Sciatic nerve (tissue), 2 donors: ENCODE results near the gene SELPLG. TPM values are rescaled to one million over a fixed set of nuclear protein-coding genes. Genes with fewer than 3 reads are reported as not detected.
"Not testable (repeated sequence)": the region's sequence is repeated elsewhere in the genome, so short reads cannot be mapped to it uniquely, and the experiment has no call there.

Experiments used
- ATAC-seq: fragments of 200-7000 bp; cut with Tn5 transposase; one replicate; pipeline ENCODE4 v1.9.1; 2020; ENCODE audit warnings: mild to moderate bottlenecking, moderate library complexity
- DNase-seq: peaks from one replicate; pipeline ENCODE4 v3.0.0-alpha.2; 2020; ENCODE audit warnings: low spot score
- intact Hi-C: fragments of 100-400 bp; cut with DNase I; formaldehyde crosslinking; loops from one replicate; pipeline ENCODE4 v1.14.2; 2022
- total RNA-seq: library from RNA; stranded (reverse); fragmentation: NEBNext Ultra II Directional; extraction: Animal tissue kit (Norgen Biotek cat#: 25700); gene quantifications from one replicate; pipeline ENCODE4 v1.2.1, GENCODE V29; 2021
- donor health status: DM: no; HTN: no; CAD: no.
- donor health status: DM: no; HTN: no; CAD: no.

The SELPLG gene
- total RNA-seq, 1 donor from 2014 or later, result 12.3 TPM

DNA sequence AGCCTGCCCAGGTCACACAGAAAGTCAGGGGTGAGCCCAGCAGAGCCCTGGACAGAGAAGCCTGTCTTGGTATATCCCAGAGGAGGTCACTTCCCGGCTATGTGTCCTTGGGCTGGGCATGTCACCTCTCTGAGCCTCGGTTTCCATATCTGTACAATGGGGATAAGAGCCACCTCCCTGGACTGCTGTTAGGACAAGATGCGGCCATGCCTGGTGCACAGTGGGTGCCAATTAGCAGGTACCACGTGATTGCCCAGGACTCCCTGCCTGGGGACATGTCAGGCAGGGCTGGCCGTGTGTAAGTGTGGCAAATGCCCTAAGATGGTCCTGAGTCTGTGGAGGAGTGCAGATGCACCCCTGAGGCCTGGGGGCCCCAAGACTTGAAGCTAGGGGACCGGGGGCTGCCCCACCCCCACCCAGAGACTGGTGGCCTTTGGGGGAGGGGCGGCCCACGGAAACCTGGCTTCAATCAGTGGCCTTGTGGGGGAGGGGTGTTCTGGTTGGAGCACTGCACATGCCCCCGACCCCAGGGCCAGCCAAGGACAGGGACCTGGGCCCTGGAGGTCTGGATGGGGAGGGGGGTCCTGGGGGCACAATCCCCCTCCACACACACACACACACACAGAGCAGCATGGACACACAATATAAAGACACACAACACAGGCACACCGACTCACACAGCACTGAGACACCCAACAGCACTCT, 36.7 kb downstream of the SELPLG start:
- ATAC-seq, result peak; percentile 36
- DNase-seq, result no peak
- intact Hi-C loops, result no loop called here

DNA sequence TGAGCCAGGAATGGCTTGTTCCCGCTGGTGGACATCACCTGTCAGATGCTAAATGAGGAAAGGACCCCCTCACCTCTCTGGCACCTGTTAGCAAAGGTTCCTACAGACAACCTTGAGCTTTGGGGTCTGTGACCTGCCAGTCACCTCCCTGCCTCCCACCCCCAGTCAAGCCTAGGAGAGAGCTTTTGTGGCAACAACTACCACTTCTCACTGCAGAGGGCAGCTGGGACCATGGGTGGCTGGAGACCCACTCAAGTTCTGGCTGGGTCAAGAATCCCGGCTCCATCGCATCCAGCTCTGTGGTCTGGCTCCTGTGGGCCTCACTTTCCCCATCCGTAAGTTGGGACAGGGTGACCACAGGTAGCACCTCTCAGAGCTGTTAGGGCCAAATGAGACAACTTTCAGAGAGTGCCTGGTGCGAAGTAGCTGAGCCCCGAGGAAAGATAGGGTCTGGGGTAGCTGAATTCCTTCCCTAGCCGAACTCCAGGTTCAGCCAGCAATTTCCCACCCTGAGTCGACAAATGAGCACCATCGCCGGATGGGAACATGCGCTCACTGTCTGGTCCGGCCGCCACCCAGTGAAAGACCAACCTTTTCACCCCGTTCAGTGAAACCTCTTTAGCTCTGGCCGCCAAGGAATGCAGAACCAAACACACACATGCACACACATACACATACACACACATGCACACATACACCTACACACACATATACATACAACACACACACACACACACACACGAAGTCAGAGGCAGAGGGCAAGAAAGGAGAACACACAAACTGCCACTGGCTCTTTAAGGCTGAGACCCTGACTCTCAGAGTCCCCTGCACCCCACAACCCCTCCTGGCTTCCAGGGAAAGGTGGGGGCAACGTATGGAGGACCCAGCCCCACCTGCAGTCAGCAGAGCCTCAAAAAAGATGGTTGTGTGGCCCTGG, 37.7 kb downstream of the SELPLG start:
- intact Hi-C loops, result no loop called here
- DNase-seq (no peak), ATAC-seq (peak; percentile 41)

DNA sequence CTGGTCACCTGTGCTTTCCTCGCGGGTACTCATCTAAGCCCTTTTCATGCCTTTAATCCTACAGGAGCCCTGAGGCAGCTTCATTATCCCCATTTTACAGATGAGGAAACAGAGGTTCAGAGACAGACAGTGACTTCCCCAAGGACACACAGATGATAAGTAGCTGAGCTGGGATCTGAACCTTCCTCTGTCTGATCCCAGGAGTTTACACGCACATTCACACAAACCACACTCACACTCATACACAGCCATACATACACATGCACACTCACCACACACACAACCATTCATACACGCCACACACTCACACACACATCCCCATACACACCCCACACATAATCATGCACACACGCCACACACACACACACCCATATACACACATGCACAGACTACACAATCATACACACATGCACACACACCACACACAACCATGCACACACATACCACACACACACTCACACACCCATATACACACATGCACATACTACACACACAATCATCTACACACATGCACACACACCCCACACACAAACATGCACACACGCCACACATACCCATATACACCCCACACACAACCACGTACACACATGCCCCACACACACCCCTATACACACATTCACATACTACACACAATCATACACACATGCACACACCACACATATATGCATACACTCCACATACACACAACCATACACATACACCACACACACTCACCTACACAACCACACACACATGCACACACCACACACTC, 38.6 kb downstream of the SELPLG start:
- DNase-seq (no peak), ATAC-seq (no peak)
- intact Hi-C loops, result no loop called here

DNA sequence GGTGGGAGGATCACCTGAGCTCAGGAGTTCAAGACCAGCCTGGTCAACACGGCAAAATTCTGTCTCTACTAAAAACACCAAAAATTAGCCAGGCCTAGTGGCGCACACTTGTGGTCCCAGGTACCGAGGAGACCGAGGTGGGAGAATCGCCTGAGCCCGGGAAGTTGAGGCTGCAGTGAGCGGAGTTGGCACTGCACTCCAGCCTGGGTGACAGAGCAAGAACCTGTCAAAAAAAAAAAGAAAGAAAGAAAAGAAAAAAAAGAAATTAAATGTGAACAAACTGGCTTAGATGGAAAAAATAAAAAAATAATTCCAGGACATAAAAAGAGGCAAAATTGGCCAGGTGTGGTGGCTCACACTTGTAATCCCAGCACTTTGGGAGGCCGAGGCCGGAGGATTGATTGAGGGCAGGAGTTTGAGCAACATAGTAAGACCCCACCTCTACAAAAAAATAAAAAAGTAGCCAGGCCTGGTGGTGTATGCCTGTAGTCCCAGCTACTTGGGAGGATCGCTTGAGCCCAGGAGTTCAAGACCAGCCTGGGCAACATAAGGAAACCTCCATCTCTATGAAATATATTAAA, 39.3 kb downstream of the SELPLG start:
- DNase-seq, result no peak
- ATAC-seq, result no peak
- intact Hi-C loops, result no loop called here

DNA sequence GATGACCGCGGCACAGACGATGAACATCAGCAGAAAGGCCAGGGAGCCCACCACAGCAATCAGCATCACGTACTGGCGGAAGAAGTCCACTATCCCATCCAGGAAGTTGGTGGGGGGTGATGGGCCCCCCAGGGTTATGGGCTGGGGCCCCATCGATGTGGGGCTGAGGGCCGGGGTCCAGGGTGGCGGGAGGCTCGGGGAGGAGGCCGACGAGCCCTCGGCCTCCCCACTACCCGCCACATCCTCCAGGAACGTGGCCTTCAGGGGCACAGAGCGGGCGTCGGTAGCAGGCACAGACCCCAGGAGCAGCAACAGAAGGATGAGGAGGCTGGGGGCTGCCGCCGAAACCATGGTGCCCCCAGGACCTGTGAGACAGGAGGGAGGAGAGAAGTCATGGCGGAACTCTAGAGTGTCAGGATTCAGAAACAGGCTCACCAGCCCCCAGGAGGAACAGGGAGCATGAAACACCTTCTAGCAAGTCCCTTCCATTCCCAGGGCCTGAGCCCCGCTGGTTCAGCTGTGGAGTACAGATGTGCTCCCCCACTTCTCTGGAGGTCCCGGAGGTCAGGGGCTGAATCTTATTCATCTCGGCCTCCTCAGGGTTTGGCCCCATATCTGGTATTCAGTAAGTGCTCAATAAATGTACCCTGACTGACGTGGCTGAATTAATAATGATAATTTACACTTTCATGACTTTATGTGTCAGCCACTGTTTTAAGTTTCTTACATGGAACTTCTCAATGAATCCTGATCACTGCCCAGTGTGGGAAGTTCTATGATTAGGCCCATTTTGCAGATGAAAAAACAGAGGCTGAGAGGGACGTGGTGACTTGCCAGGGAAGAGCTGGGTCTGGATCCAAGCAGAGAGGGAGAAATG, 41.4 kb downstream of the SELPLG start:
- intact Hi-C loops, result no loop called here
- no peak for ATAC-seq
- no peak for DNase-seq

DNA sequence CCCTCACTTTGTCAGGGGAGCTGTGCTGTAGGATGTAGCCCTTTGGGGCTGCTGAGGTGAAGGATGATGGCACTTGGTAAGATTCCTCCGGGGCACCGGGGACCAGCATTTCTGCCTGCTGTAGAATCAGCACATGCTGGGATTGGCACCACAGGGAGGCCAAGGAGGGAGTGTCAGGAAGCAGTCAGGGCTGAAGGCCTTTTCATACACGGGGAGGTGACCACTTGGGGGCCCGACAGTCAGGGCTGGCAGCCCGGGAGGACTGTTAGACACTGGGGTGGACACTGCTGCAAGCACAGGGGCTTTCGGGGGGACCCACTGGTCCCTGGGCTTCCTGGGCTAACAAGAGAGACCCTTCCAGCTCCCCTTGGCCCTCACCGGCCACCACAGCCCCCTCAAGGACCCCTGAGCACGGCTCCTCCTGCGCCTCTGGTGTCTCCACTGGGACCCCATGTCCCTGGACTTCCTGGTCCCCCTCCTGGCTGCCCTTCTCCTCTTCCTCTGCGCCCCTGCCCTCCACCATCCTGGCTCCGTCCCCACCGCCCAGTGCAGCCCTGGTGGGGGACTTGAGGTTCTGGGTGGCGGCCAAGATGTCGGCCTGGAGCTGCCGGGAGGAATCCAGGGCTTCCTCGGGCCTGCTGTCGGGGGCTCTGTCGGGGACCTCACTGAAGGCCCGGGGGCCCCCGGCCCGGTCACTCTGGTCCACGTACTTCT, 42.3 kb downstream of the SELPLG start:
- ATAC-seq, result no peak
- intact Hi-C loops, result no loop called here
- DNase-seq, result no peak

DNA sequence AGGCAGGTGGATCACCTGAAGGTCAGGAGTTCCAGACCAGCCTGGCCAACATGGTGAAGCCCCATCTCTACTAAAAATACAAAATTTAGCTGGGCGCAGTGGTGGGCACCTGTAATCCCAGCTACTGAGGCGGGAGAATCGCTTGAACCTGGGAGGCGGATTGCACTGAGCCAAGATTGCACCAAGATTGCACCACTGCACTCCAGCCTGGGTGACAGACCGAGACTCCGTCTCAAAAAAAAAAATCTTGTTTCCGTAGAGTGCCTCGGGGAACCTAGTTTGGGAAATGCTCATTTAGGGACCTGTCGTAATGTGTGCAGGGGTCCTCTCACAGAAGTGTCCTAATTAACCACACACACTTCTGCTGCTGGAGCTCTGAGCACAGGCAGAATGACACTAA, 43.2 kb downstream of the SELPLG start:
- intact Hi-C loops, ATAC-seq, DNase-seq: not testable (repeated sequence)

GRCh38 chr12:108589840-108590229, 43.9 kb downstream of the SELPLG start:
- intact Hi-C loops, result no loop called here
- no peak for DNase-seq
- ATAC-seq, result no peak

- DNase-seq (no peak), ATAC-seq (peak; percentile 85)
- intact Hi-C loops, result no loop called here
Observed at GRCh38 chr12:108589028-108589839, 44.5 kb downstream of the SELPLG start.

DNA sequence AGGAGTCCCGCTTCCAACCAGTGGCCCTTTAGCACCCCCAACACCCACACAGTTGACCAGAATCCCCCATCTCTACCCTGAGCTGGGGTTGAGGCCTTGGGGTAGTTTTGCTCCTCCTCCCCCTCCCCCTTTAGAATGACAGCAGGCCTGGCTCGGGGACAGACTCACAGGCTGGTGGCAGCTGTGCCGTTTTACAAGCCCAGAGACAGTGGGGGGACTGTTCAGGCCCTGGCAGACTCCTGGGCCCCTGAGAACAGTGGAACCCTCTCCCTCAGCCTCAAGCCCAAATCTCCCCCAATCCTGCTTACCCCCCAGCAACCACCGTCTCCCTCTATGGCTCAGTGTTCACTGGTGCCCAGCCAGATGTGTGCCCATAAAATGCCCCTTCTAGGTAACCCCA, 45.9 kb downstream of the SELPLG start:
- DNase-seq, result no peak
- intact Hi-C loops, result no loop called here
- ATAC-seq, result no peak

DNA sequence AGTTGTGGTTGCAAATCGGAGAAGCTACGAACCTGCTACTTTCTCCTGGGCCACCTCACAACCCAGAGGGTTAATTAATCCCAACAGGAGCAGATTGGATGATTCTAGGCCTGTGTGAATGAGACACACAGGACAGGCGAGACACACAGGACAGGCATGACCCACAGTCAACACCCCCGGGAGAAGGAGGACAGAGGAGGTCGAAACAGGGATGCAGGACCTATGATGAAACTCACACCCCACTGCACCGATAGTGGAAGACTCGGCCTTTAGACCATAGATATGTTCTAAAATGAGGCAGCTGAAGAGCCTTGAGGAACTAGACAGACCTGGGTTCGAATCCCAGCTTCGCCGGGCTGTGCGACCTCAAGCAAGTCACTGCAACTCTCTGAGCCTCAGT, 47.4 kb downstream of the SELPLG start:
- ATAC-seq (no peak), DNase-seq (no peak)
- intact Hi-C loops, result no loop called here

DNA sequence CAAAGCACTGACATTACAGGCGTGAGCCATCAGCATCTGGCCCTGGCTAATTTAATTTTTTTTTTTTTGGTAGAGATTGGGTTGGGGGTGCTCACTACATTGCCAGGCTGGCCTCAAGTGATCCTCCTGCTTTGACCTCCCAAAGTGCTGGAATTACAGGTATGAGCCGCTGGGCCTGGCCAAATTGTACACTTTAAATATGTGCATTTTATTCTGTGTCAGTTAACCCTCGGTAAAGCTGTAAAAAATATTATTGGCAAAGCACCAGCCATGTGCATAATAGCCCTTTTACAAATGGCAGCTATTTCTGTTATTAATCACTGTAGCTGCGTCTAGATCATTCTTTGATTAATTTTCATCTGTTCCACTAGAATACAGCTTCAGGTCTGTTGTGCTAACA, 47.8 kb downstream of the SELPLG start:
- no peak for DNase-seq
- intact Hi-C loops, result no loop called here
- no peak for ATAC-seq

DNA sequence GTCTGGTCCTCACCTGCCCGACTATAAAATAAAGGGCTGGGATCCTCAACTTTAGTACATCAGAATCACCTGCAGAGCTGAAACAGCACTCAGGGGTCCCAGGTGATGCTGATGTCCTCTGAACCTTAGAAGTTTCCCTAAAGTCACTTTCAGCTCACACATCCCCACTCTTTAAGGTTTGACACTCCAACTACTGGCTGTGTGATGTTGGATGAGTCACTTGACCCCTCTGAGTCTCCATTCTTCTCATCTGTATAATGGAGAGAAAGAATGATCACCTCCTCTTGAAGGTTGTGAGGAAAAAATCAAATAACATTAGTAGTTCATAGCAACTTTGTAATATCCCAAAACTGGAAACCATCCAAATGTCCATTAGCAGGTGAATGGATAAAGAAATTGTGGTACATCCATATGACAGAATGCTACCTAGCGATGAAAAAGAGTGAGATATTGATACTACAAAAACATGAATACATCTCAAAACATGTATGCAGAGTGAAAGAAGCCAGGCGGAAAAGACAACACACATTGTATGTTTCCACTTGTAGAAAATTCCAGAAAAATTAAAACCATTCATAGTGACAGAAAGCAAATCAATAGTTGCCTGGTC, 49.1 kb downstream of the SELPLG start:
- ATAC-seq (no peak), DNase-seq (no peak)
- intact Hi-C loops, result no loop called here

DNA sequence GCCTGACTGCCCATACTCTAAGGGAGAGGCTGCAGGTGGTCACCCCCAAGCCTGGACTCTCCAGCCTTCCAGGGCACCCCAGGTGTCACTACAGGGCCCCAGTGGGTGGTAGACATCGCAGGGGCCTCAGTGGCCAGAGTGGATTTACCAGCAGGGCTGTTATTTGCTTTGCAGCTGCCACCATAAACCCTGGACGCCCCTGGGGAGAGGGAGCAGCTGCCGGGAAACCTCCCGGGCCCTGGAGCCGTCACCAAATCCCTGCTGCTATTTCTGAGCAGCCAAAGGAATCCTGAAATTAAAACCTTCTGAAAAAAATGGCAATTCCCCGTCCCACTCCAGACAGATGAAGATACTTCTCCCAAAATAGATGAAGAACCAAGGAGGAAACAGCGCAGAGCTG, 49.7 kb downstream of the SELPLG start:
- no peak for ATAC-seq
- DNase-seq, result no peak
- intact Hi-C loops, result no loop called here

GRCh38 chr12:108582978-108583770, 50.5 kb downstream of the SELPLG start:
- DNase-seq (no peak), ATAC-seq (no peak)
- intact Hi-C loops, result no loop called here

DNA sequence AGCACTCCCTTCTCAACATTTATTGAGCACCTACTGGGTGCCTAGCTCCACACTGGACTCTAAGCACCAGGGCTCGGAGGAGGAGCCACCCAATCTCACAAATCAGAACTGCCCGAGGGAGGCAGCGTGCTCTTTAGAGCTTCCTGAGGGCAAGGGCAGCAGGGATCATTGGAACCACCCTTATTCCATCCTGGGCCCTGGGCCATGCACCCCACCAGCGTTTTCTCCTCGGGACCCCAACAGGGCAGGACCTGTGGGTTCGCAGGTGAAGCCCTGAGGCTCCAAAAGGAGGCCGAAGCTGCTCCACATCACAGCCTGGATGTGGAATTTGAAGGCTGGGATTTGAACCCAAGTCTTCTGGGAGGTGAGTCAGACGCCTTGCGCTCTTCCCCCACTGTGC, 51.2 kb downstream of the SELPLG start:
- DNase-seq (no peak), ATAC-seq (no peak)
- intact Hi-C loops, result no loop called here
